Measurements from ENCODE around the gene PSMB1.
"Not testable (repeated sequence)": the region's sequence is repeated elsewhere in the genome, so short reads cannot be mapped to it uniquely, and the experiment has no call there.

The PSMB1 gene

DNA sequence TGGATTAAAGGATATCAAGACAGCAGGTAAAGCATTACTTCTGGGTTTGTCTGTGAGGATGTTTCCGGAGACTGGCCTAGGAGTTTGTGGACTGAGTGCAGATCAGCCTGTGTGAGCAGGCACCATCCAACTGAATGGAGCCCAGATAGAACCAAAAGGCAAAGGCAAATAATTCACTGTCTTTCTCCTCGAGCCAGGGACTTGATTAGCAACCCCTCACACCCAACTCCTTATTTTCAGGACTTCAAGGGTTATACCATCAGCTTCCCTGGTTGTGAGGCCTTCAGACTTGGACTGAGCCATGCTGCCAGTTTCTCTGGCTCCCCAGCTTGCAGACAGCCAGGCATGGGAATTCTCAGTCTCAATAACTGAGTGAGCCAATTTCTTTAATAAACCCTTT, 19.3 kb downstream of the PSMB1 start:
- peaks cover 8% of the 10 kb centered on the region for H3K4me1 ChIP-seq (ENCODE audit: control insufficient read depth, insufficient read depth, low read length)
- no peak overlapping the region for H3K9ac ChIP-seq (ENCODE audit: low read length)
- H3K9me3 ChIP-seq (ENCODE audit: control insufficient read depth, low read length): no peaks in the 10 kb centered on the region
- peaks cover 67% of the 10 kb centered on the region for H3K36me3 ChIP-seq (ENCODE audit: control insufficient read depth, insufficient read depth, low read length, severe bottlenecking)
- H3K4me3 ChIP-seq (ENCODE audit: low read length): no peak overlapping the region
- DNase-seq (ENCODE audit: low read depth): no peak
- no peaks in the 10 kb centered on the region for H3K27me3 ChIP-seq (replicated peaks; ENCODE audit: control insufficient read depth, insufficient read depth, low read length)

- H3K9me3 ChIP-seq (ENCODE audit: control insufficient read depth, low read length): no peaks in the 10 kb centered on the region
- H3K4me1 ChIP-seq (ENCODE audit: control insufficient read depth, insufficient read depth, low read length): peaks cover 8% of the 10 kb centered on the region
- H3K36me3 ChIP-seq (ENCODE audit: control insufficient read depth, insufficient read depth, low read length, severe bottlenecking): peaks cover 58% of the 10 kb centered on the region
- no peak overlapping the region for H3K4me3 ChIP-seq (ENCODE audit: low read length)
- no peaks in the 10 kb centered on the region for H3K27me3 ChIP-seq (replicated peaks; ENCODE audit: control insufficient read depth, insufficient read depth, low read length)
- DNase-seq (ENCODE audit: low read depth): no peak
- H3K9ac ChIP-seq (ENCODE audit: low read length): no peak overlapping the region
Measured at GRCh38 chr6:170532867-170533488, 20.1 kb downstream of the PSMB1 start.

GRCh38 chr6:170529839-170530469, 23.2 kb downstream of the PSMB1 start:
- peak; percentile 89 for DNase-seq (ENCODE audit: low read depth)
- H3K27me3 ChIP-seq (replicated peaks; ENCODE audit: control insufficient read depth, insufficient read depth, low read length): no peaks in the 10 kb centered on the region
- no peak overlapping the region for H3K9ac ChIP-seq (ENCODE audit: low read length)
- peaks cover 8% of the 10 kb centered on the region for H3K4me1 ChIP-seq (ENCODE audit: control insufficient read depth, insufficient read depth, low read length)
- no peaks in the 10 kb centered on the region for H3K9me3 ChIP-seq (ENCODE audit: control insufficient read depth, low read length)
- peaks cover 28% of the 10 kb centered on the region for H3K36me3 ChIP-seq (ENCODE audit: control insufficient read depth, insufficient read depth, low read length, severe bottlenecking)
- H3K4me3 ChIP-seq (ENCODE audit: low read length): no peak overlapping the region

DNA sequence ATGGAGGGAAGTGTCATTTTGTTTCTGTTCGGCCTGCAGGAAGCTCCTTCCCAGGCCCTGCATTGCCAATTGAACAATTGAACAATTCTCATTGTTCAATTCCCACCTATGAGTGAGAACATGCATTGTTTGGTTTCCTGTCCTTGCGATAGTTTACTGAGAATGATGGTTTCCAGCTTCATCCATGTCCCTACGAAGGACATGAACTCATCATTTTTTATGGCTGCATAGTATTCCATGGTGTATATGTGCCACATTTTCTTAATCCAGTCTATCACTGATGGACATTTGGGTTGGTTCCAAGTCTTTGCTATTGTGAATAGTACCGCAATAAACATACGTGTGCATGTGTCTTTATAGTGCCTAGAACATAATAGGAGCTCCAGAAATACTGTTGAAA, 25.1 kb downstream of the PSMB1 start:
- not testable (repeated sequence) for H3K27me3 ChIP-seq (replicated peaks; ENCODE audit: control insufficient read depth, insufficient read depth, low read length); DNase-seq (ENCODE audit: low read depth); H3K9ac ChIP-seq (ENCODE audit: low read length); H3K4me3 ChIP-seq (ENCODE audit: low read length); H3K4me1 ChIP-seq (ENCODE audit: control insufficient read depth, insufficient read depth, low read length); H3K9me3 ChIP-seq (ENCODE audit: control insufficient read depth, low read length); H3K36me3 ChIP-seq (ENCODE audit: control insufficient read depth, insufficient read depth, low read length, severe bottlenecking)

- Histone ChIP-seq H3K36me3 (ENCODE audit: control insufficient read depth, insufficient read depth, low read length, severe bottlenecking) (no peaks in the 10 kb centered on the region), H3K9ac (ENCODE audit: low read length) (no peak overlapping the region), H3K4me3 (ENCODE audit: low read length) (no peak overlapping the region), H3K27me3 (replicated peaks; ENCODE audit: control insufficient read depth, insufficient read depth, low read length) (no peaks in the 10 kb centered on the region), H3K9me3 (ENCODE audit: control insufficient read depth, low read length) (no peaks in the 10 kb centered on the region), H3K4me1 (ENCODE audit: control insufficient read depth, insufficient read depth, low read length) (peaks cover 4% of the 10 kb centered on the region)
- no peak for DNase-seq (ENCODE audit: low read depth)
Measured at GRCh38 chr6:170525795-170526194, 27.3 kb downstream of the PSMB1 start.

DNA sequence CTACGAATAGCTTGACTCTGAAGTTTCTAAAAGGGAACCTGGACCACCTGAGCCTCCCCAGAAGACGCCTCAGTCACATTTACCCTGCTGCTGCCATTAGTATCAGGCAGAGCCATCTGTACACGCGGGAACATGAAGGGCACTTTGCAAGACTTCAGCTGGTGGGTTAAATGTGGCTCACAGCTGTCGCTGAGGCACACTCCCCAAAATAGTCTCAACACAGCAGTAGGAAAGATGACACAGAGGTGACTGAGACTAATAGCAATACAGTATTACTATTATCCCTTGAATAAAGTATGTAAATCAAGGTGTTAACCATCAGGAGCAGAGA, 29.0 kb downstream of the PSMB1 start:
- H3K27me3 ChIP-seq (replicated peaks; ENCODE audit: control insufficient read depth, insufficient read depth, low read length): no peaks in the 10 kb centered on the region
- no peaks in the 10 kb centered on the region for H3K4me1 ChIP-seq (ENCODE audit: control insufficient read depth, insufficient read depth, low read length)
- H3K4me3 ChIP-seq (ENCODE audit: low read length): no peak overlapping the region
- H3K9me3 ChIP-seq (ENCODE audit: control insufficient read depth, low read length): no peaks in the 10 kb centered on the region
- no peak overlapping the region for H3K9ac ChIP-seq (ENCODE audit: low read length)
- DNase-seq (ENCODE audit: low read depth): no peak
- no peaks in the 10 kb centered on the region for H3K36me3 ChIP-seq (ENCODE audit: control insufficient read depth, insufficient read depth, low read length, severe bottlenecking)

DNA sequence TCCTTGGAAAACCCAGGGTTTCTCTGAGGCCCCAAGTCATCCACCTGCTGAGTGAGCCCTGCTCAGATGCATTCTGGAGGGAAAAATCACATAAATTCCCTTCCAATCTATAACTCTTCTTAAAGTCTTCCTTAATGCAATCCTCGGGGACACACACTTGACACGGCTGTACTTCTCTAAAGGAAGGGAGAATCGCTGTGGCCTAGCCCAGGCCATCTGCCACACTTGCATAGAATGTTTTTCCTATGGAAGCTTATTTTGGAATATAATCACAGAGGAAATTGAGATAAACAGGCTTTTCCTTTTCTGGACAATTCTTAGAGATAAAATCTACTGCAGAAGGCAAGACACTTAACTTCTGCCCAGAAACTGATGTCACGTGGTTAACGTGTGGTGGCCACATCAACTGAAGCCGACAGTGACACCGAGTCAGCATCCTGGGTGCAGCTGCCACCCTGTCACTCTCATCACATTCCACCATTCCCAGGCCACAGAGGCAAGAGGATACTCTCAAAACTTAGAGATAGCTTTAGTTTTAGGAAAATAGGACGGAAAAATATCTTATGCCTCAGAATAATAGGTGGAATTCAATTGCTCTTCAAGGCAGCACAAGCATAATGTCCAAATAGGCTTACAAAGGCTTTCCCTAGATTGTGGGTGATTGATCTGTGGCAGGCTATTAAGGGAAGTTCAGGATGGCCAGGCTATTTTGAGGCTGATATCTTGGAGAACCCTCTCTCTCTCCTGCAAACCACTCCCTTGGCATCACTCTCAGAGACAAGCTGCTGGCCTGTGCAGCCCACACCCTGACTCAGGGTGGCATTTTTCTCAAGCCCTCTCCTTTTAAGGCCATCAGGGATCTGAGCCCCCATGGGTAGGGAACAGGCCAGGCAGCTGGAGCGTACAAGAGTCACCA, 29.6 kb downstream of the PSMB1 start:
- Histone ChIP-seq H3K36me3 (ENCODE audit: control insufficient read depth, insufficient read depth, low read length, severe bottlenecking) (no peaks in the 10 kb centered on the region), H3K9me3 (ENCODE audit: control insufficient read depth, low read length) (no peaks in the 10 kb centered on the region), H3K4me3 (ENCODE audit: low read length) (no peak overlapping the region), H3K27me3 (replicated peaks; ENCODE audit: control insufficient read depth, insufficient read depth, low read length) (no peaks in the 10 kb centered on the region), H3K4me1 (ENCODE audit: control insufficient read depth, insufficient read depth, low read length) (no peaks in the 10 kb centered on the region), H3K9ac (ENCODE audit: low read length) (no peak overlapping the region)
- DNase-seq (ENCODE audit: low read depth): no peak

DNA sequence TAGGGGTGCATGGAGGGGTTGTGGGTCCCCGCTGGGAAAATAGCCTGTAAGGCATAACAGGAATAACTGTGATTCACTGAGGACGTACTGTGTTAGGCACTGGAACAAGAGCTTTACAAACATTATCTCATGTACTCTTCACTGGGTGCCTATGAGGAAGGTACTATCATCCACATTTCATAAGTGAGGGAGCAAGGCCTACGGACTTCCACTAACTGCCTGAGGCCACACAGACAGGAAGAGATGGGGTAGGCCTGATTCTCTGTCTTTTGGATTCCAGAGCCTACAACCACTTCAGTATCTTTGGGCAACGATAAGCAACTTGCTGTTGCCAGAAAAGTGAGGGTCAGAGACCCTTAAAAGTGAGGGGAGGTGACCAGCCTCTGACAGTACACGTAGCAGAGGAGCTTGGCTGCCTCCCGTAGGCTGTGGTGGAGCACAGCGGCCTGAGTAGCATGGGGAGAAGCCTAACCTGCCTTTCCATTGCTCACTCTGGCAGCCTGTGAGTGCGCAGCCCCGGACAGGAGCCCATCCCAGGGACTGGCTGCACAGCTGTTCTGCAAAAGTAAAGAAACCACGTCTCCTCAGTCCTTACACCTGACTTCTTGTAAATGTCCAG, 30.4 kb downstream of the PSMB1 start:
- DNase-seq (ENCODE audit: low read depth): peak; percentile 18
- Histone ChIP-seq H3K4me3 (ENCODE audit: low read length) (no peak overlapping the region), H3K4me1 (ENCODE audit: control insufficient read depth, insufficient read depth, low read length) (no peaks in the 10 kb centered on the region), H3K36me3 (ENCODE audit: control insufficient read depth, insufficient read depth, low read length, severe bottlenecking) (no peaks in the 10 kb centered on the region), H3K27me3 (replicated peaks; ENCODE audit: control insufficient read depth, insufficient read depth, low read length) (peaks cover 3% of the 10 kb centered on the region), H3K9ac (ENCODE audit: low read length) (no peak overlapping the region), H3K9me3 (ENCODE audit: control insufficient read depth, low read length) (no peaks in the 10 kb centered on the region)

DNA sequence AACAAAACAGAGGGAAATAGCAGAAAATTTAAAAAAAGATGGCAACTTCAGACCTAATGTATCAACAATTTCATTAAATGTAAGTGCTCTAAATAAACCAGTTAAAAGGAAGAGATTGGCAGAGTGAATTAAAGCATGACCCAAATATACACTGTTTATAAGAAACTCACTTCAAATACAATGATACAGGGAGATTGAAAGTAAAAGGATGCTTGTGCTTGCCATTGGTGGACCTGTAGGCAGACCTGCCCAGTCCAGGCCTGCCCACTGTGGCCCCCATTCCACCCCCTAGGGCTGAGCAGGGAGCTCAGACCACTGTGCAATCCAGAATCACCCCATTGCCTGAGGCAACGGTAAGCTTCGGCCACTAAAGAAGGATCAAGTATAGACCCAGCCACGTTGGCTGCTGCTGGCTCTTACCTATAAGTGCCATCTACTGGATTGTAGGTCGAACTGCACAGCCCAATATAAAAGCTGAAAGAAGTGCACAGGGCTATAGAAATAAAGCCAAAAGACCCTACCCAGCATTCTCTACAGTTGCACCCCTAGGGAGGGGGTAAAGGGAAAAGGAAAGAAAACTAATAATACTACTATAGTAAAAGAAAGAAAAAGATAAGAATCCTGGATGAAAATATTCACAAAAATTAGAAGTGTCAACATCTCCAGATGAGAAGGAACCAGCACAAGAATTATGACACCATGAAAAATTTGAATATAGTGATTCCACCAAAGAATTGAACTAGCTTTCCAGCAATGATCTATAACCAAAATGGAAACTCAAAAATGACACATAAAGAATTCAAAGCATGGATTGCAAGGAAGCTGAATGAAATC, 36.1 kb downstream of the PSMB1 start:
- no peaks in the 10 kb centered on the region for H3K36me3 ChIP-seq (ENCODE audit: control insufficient read depth, insufficient read depth, low read length, severe bottlenecking)
- H3K9ac ChIP-seq (ENCODE audit: low read length): no peak overlapping the region
- peak; percentile 81 for DNase-seq (ENCODE audit: low read depth)
- H3K9me3 ChIP-seq (ENCODE audit: control insufficient read depth, low read length): peaks cover 4% of the 10 kb centered on the region
- H3K27me3 ChIP-seq (replicated peaks; ENCODE audit: control insufficient read depth, insufficient read depth, low read length): peaks cover 3% of the 10 kb centered on the region
- no peaks in the 10 kb centered on the region for H3K4me1 ChIP-seq (ENCODE audit: control insufficient read depth, insufficient read depth, low read length)
- H3K4me3 ChIP-seq (ENCODE audit: low read length): no peak overlapping the region

GRCh38 chr6:170514908-170515307, 38.2 kb downstream of the PSMB1 start:
- Histone ChIP-seq H3K9me3 (ENCODE audit: control insufficient read depth, low read length) (peaks cover 6% of the 10 kb centered on the region), H3K36me3 (ENCODE audit: control insufficient read depth, insufficient read depth, low read length, severe bottlenecking) (no peaks in the 10 kb centered on the region), H3K4me1 (ENCODE audit: control insufficient read depth, insufficient read depth, low read length) (no peaks in the 10 kb centered on the region), H3K27me3 (replicated peaks; ENCODE audit: control insufficient read depth, insufficient read depth, low read length) (peaks cover 3% of the 10 kb centered on the region), H3K4me3 (ENCODE audit: low read length) (no peak overlapping the region), H3K9ac (ENCODE audit: low read length) (no peak overlapping the region)
- no peak for DNase-seq (ENCODE audit: low read depth)
